ENCODE data around the gene PLB1.

Gene PLB1

DNA sequence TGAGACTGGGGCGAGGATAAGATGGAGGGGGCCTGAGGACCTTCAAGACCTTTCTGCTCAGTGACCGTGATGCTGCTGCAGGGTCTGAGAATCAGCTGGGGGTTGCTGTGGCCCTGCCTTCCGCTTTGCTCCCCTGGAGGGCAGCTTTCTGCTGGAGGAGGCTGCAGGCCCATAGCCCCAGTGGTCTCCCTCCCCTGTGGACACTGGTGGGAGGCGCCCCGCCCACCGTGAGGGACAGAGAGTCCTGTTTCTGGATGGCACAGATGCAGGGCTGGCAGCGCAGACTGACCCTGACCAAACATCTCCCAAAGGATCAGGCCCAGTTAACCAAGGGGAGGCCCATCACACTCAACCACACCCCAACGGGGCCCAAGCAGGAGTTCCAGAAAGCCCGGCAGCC lies 42.8 kb downstream of the PLB1 start:
- no peak for DNase-seq (ENCODE audit: low read depth)
- TF ChIP-seq, protein P1, sequence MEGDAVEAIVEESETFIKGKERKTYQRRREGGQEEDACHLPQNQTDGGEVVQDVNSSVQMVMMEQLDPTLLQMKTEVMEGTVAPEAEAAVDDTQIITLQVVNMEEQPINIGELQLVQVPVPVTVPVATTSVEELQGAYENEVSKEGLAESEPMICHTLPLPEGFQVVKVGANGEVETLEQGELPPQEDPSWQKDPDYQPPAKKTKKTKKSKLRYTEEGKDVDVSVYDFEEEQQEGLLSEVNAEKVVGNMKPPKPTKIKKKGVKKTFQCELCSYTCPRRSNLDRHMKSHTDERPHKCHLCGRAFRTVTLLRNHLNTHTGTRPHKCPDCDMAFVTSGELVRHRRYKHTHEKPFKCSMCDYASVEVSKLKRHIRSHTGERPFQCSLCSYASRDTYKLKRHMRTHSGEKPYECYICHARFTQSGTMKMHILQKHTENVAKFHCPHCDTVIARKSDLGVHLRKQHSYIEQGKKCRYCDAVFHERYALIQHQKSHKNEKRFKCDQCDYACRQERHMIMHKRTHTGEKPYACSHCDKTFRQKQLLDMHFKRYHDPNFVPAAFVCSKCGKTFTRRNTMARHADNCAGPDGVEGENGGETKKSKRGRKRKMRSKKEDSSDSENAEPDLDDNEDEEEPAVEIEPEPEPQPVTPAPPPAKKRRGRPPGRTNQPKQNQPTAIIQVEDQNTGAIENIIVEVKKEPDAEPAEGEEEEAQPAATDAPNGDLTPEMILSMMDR (IDR thresholded peaks at IDR 0.05; ENCODE audit: low read depth, low read length), result no peak
- TF ChIP-seq POLR2A (IDR thresholded peaks at IDR 0.05; ENCODE audit: extremely low read depth, insufficient read length), result no peak
- TF ChIP-seq, protein P2, sequence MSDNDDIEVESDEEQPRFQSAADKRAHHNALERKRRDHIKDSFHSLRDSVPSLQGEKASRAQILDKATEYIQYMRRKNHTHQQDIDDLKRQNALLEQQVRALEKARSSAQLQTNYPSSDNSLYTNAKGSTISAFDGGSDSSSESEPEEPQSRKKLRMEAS (IDR thresholded peaks at IDR 0.05; ENCODE audit: low read depth, low read length), result no peak
- H3K4me3 ChIP-seq (ENCODE audit: low read depth, low read length), result no peak overlapping the region

DNA sequence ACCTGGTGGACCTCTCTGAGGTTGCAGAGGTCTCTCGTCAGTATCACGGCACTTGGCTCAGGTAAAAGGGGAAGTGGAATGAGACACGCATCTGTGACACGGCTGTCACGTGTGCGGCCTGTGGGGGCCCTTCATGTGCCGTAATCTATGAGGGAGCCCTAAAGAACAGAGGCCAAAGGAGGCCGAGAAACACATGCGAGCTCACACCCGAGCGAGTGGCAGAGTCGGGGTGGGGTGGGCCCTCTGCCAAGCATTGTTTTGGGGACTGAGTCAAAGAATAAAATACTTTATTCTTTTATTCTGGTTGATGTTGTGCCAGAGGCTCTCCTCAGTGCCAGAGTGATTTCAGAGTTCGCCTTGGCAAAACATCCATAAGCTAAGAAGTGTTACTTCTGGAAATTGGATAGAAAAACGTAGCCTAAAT lies 43.3 kb downstream of the PLB1 start:
- DNase-seq (ENCODE audit: low read depth), result no peak
- no peak overlapping the region for H3K4me3 ChIP-seq (ENCODE audit: low read depth, low read length)
- TF ChIP-seq MYC (IDR thresholded peaks at IDR 0.05; ENCODE audit: low read depth, low read length) (no peak), POLR2A (IDR thresholded peaks at IDR 0.05; ENCODE audit: extremely low read depth, insufficient read length) (no peak)
- TF ChIP-seq, protein P1 (IDR thresholded peaks at IDR 0.05; ENCODE audit: low read depth, low read length), result no peak
- TF ChIP-seq, protein P2 (IDR thresholded peaks at IDR 0.05; ENCODE audit: low read depth, low read length), result no peak

DNA sequence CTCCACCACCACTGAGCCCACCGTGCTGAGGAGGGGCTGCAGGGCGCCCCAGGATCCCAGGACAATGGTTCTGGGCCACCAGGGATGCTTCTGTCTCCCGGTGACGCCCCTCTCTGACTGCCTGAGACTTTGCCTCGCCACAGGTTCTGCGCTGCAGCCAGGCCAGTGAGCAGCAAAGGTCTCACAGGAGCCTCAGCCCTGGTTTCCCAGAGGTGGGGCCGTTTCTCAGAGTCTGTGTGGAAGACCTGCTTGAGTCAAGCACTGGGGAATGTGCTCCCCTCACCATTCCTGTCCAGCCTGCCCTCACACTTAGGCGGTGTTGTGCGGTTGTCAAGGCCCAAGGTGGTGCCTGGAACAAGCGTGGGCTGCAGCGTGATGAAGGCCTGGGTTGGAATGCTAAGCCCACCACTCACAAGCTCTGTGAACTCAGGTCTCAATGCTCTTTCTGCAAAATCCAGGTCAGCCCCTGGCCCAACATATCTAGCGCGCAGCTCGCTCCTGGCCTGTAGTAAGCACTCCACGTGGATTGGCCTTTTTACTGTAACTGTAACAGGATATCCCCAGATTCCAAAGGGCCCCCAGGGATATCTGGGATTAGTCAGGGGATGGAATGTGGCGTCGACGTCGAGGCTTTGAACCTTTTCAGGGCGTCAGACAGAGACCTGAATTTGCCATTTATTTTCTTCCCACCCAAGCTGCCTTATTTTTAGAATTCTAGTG lies 47.6 kb downstream of the PLB1 start:
- no peak for DNase-seq (ENCODE audit: low read depth)
- TF ChIP-seq, protein P1 (IDR thresholded peaks at IDR 0.05; ENCODE audit: low read depth, low read length), result no peak
- no peak for TF ChIP-seq POLR2A (IDR thresholded peaks at IDR 0.05; ENCODE audit: extremely low read depth, insufficient read length)
- TF ChIP-seq, protein P2 (IDR thresholded peaks at IDR 0.05; ENCODE audit: low read depth, low read length), result no peak
- TF ChIP-seq MYC (IDR thresholded peaks at IDR 0.05; ENCODE audit: low read depth, low read length), result no peak
- no peak overlapping the region for H3K4me3 ChIP-seq (ENCODE audit: low read depth, low read length)

DNA sequence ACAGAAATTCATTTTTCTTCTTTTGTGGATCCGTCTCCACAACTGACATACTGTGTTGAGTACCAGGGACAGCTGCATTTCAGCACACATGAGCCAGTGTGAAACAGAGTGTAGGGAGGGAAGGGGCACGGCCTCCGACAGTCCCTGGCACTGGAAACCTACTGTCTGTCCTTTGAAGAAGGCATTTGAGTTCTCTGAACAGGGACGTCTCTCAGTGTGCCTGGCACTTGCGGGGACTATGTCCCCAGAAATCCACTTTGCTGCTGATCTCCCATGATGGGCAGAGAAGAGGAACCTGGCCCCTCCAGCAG lies 48.1 kb downstream of the PLB1 start:
- DNase-seq (ENCODE audit: low read depth), result no peak
- TF ChIP-seq MYC (IDR thresholded peaks at IDR 0.05; ENCODE audit: low read depth, low read length) (no peak), POLR2A (IDR thresholded peaks at IDR 0.05; ENCODE audit: extremely low read depth, insufficient read length) (no peak)
- TF ChIP-seq, protein P2 (IDR thresholded peaks at IDR 0.05; ENCODE audit: low read depth, low read length), result no peak
- TF ChIP-seq, protein P1 (IDR thresholded peaks at IDR 0.05; ENCODE audit: low read depth, low read length), result no peak
- H3K4me3 ChIP-seq (ENCODE audit: low read depth, low read length), result no peak overlapping the region

DNA sequence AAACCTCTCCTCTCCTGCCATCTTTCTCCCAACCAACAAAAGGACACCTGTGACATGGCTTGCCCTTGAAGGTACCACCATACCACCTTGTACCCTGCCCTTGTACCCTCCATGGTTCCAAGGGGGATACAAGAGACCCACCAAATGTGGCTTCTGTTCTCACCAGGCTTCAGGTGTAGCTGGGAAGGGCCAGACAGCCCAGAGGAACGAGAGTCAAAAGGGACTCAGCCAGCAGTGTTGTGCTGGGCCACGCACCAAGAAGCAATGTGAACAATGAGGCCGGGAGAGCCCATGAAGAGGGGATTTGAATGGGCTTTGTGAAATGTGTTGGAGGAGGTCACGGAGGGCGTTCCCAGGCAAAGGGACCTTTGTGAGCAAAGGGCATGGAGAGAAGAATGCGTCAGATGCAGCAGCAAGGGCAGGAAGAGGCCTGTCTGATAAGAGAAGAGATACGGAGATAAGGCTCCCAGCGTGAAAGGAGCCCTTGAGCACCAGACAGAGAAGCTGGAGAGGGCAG lies 48.6 kb downstream of the PLB1 start:
- DNase-seq (ENCODE audit: low read depth), result no peak
- H3K4me3 ChIP-seq (ENCODE audit: low read depth, low read length), result no peak overlapping the region
- TF ChIP-seq, protein P1 (IDR thresholded peaks at IDR 0.05; ENCODE audit: low read depth, low read length), result no peak
- no peak for TF ChIP-seq POLR2A (IDR thresholded peaks at IDR 0.05; ENCODE audit: extremely low read depth, insufficient read length)
- TF ChIP-seq, protein P2 (IDR thresholded peaks at IDR 0.05; ENCODE audit: low read depth, low read length), result no peak
- no peak for TF ChIP-seq MYC (IDR thresholded peaks at IDR 0.05; ENCODE audit: low read depth, low read length)
